HG03460 (cell line): Measurements from ENCODE around the gene FARP1.

Experiments
- ATAC-seq: cut with Tn5 transposase; IDR thresholded peaks from one replicate; pipeline ENCODE4 v1.9.1; 2021; ENCODE audit not compliant: unreplicated experiment

FARP1 gene, protein sequence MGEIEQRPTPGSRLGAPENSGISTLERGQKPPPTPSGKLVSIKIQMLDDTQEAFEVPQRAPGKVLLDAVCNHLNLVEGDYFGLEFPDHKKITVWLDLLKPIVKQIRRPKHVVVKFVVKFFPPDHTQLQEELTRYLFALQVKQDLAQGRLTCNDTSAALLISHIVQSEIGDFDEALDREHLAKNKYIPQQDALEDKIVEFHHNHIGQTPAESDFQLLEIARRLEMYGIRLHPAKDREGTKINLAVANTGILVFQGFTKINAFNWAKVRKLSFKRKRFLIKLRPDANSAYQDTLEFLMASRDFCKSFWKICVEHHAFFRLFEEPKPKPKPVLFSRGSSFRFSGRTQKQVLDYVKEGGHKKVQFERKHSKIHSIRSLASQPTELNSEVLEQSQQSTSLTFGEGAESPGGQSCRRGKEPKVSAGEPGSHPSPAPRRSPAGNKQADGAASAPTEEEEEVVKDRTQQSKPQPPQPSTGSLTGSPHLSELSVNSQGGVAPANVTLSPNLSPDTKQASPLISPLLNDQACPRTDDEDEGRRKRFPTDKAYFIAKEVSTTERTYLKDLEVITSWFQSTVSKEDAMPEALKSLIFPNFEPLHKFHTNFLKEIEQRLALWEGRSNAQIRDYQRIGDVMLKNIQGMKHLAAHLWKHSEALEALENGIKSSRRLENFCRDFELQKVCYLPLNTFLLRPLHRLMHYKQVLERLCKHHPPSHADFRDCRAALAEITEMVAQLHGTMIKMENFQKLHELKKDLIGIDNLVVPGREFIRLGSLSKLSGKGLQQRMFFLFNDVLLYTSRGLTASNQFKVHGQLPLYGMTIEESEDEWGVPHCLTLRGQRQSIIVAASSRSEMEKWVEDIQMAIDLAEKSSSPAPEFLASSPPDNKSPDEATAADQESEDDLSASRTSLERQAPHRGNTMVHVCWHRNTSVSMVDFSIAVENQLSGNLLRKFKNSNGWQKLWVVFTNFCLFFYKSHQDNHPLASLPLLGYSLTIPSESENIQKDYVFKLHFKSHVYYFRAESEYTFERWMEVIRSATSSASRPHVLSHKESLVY

DNA sequence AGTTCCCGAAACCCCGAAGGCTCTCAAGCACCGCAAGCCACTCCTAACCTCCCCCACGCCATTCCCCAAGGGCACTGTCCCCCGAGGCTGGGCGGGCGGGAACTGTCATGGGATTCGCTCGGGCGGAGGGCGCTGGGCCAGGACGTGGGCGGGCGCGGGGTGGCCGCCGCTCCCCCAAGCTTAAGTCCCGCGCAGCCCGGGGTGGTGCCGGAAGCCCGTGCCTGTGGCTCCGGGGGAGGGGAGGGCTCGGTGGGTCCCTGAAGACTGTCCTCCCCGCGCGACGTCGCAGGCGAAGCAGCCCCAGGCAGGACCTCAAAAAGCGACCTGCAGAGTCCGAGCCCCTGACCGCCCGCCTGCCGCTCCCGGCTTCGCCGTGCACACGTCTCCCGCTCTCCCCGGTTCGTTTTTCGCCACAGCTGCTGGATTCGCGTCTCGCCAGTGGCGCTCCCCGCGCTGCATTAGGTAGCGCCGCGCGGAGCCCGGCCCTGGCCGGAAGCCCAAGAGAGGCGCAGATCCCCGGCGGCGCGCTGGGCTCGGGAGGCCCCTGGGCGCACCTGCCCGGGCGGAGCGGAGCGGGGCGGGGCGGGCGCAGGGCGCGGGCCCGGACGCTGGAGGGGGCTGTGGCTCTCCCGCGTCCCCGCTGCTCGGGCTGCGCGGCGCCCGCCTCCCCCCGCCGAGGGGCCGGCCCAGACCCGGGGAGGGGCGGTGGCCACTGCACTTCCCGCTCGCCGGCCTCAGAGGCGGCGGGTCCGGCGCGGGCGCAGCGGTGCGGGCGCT, at the start of gene FARP1:
TSS of gene FARP1 (plus strand) at position 715 of the 777 bp plus-strand sequence. CDS start 70,149 bp downstream, outside the sequence.
- peak; percentile 71 for ATAC-seq

- no peak for ATAC-seq
These were observed 48.1 kb upstream of the FARP1 start for GRCh38 chr13:98094678-98095266.

- ATAC-seq: no peak
These were observed 46.8 kb upstream of the FARP1 start for GRCh38 chr13:98096059-98096458.

DNA sequence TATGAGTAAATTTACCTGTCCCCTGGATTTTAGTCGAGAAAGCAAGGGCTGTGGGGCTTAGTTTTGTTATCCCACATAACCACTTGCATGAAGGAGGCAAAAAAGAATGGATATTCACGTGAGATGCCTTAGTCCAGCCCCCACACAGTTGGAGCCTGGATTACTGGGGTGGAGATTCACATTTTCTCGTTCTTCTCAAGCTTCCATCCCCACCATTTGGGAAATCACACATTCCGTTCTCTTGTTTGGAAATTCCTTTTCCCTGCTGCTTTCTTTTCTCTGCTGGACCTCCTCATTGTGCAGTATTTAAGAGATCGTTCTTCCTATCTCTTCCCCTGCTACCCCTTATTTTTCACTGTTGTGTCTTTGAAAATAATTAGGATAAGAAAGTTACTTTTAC, 45.1 kb upstream of the FARP1 start:
- ATAC-seq: no peak

- ATAC-seq: no peak
These were observed 44.4 kb upstream of the FARP1 start for GRCh38 chr13:98098516-98098915.

DNA sequence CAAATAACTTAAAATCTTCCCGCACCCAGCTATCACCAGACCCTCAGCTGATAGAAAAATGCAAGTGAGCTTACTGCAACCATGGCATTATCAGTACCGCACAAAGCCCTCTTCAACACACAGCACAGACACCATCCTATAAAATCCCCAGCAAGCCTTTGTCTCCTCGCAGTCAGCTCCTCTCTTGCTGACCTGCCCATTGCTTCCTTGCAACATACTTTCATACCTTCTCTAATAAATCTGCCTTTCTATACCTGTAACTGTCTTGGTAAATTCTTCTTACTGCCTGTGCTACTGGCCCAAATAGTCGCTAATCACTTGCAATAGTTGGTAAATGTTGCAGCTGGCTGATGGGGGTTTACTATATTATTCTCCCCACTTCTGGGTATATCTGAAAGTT, 43.3 kb upstream of the FARP1 start:
- no peak for ATAC-seq

GRCh38 chr13:98100481-98100880, 42.4 kb upstream of the FARP1 start:
- no peak for ATAC-seq

DNA sequence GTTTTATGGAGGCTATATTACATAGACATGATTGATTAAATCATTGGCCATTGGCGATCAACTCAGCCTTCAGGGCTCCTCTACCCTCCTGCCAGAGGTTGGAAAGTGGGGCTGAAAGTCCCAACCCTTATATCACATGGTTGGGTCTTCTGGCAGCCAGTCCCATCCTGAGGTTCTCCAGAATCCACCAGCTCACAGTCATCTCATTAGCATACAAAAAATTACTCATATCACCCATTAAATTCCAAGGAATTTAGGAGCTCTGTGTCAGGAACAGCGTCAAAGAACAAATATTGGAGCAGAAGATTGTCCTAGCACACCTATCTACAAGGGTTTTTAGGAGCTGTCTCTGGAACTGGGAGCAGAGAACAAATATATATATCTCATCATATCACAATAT, 39.4 kb upstream of the FARP1 start:
- no peak for ATAC-seq

DNA sequence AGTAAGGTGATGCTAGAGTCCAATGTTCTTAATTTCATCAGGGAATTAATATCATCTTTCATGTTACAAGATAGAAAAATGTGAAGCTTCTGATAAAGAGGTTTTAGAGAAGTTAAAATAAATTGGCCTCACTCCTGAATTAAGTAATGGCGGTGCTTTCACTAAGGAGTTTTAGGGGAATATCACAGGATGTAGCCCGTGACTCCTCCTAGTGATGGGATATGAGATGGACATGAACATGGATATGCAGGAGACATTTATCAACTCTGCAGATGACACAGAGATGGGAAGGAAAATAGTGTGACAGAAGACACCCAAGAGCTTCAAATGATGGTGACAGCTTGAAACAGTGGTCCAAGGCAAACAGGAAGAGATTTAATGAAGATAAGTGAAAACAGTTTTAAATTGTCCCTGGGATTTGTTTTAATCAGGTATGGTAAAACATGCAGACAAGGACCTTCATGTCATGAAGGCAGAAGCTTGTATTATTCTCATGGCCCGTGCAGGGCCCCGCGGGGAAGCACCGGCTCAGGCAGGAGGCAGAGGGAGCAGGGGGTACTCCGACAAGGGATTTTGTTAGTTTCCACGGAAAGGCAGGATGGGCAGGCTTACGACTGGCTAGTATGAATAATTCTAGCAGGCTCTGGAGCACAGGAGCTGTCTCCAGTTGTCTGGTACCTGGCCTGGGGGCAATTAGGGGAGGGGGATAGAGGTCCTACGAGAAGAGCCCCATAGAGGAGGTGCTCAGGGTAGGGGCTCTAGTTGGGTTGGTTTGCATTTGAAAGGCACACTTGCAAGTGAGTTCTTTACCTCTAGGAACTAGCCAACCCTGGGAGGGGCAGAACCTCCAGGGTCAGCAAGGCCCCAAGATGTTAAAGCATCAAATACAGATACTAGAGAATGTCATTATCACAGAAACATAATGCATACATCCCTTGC, 38.7 kb upstream of the FARP1 start:
- ATAC-seq: no peak

- no peak for ATAC-seq
These were observed 37.0 kb upstream of the FARP1 start for GRCh38 chr13:98105929-98106336.

DNA sequence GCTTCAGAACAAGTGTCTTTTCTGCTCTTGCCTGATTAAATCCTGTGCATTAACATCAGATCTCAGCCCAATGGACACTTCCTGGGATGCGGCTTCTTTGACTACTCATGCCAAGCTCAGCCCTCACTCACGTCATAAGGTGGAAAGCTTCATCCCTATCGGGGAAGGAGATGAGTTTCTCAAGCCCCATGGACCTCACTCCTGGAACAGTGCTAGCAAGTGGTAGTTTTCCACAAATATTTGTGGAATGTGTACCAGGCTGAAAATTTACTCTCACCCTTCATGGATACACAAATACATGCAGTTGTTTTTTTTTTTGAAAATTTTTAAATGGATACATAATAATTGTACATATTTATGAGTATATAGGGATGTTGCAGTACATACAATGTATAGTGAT, 34.6 kb upstream of the FARP1 start:
- ATAC-seq: no peak

GRCh38 chr13:98109226-98109853, 33.6 kb upstream of the FARP1 start:
- no peak for ATAC-seq

- ATAC-seq: no peak
These were observed 32.1 kb upstream of the FARP1 start for GRCh38 chr13:98110749-98111148.

- ATAC-seq: no peak
These were observed 31.5 kb upstream of the FARP1 start for GRCh38 chr13:98111168-98112098.

DNA sequence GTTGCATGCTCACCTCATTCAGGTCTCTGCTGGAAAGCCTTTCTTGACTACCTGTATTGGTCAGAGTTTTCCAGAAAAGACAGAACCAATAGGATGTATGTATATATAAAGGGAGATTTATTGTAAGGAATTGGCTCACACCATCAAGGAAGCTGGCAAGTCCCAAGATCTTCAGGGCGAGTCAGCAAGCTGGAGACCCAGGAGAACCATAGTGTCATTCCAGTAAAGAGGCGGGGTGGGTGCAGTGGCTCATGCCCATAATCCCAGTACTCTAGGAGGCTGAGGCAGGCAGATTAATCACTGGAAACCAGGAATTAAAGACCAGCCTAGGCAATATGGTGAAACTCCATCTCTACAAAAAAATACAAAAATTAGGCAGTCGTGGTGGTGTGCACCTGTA, 30.4 kb upstream of the FARP1 start:
- no peak for ATAC-seq

- ATAC-seq: no peak
These were observed 24.0 kb upstream of the FARP1 start for GRCh38 chr13:98118865-98119264.

DNA sequence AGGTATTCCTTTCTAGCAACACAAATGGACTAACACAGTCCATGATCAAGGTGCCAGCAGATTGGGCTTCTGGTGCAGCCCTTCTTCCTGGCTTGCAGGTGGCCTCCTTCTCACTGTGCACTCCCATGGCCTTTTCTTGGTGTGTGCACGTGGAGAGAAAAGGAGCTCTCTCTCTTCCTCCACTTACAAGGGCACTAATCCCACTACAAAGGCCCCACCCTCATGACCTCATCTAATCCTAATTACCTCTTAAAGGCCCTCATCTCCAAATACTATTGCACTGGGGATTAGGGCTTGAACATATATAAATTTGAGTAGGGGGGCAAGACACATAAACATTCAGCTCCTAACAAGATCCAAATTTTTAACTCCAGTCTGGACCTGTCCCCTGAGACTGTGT, 19.7 kb upstream of the FARP1 start:
- ATAC-seq: no peak
